Panc1 (cell line): ENCODE measurements around the gene PPDPF. TPM values are rescaled to one million over a fixed set of nuclear protein-coding genes. Genes with fewer than 3 reads are reported as not detected.
A peak's percentile ranks its signal among the peaks of the same experiment; 100 is the strongest.

Source experiments
- ATAC-seq: fragments of 200-7000 bp; cut with Tn5 transposase; 2 replicates; pipeline ENCODE4 v1.9.1; 2020; ENCODE audit warnings: mild to moderate bottlenecking, moderate library complexity
- BruUV-seq: library from RNA; stranded (reverse); fragments of 400-500 nt; replicated peaks from 2 replicates; lab custom pipeline; 2021; lab: Mats Ljungman, UMichigan
- CTCF ChIA-PET: fragments of 300-600 bp; sonication (Branson Sonifier 250); formaldehyde crosslinking; loops from one replicate; lab custom pipeline; 2022; ENCODE audit warnings: antibody characterized with exemption; lab: Charles Lee
- POLR2A ChIA-PET: fragments of 300-600 bp; sonication (Branson Sonifier 250); formaldehyde crosslinking; loops from one replicate; lab custom pipeline; 2022; ENCODE audit warnings: antibody characterized with exemption; lab: Charles Lee
- DNase-seq: peaks from one replicate; pipeline ENCODE4 v3.0.0-alpha.2; 2010; ENCODE audit warnings: low read depth, low spot score
- H3K27ac ChIP-seq: 2 replicates; pipeline ENCODE4 v1.5.1; 2011; ENCODE audit warnings: mild to moderate bottlenecking, low read length, inconsistent platforms
- H3K27me3 ChIP-seq: fragments of 200-500 bp; sonication (Bioruptor generic); 2 replicates; pipeline ENCODE4 v1.6.0; 2014; ENCODE audit warnings: low read length, inconsistent platforms; ENCODE audit not compliant: control insufficient read depth, insufficient read depth
- H3K36me3 ChIP-seq: fragments of 200-500 bp; sonication (Bioruptor generic); 2 replicates; pipeline ENCODE4 v1.5.1; 2014; ENCODE audit warnings: inconsistent platforms, mild to moderate bottlenecking, low read length, moderate library complexity; ENCODE audit not compliant: control insufficient read depth, insufficient read depth
- H3K4me1 ChIP-seq: 2 replicates; pipeline ENCODE4 v1.5.1; 2011; ENCODE audit warnings: inconsistent platforms, mild to moderate bottlenecking, low read length, moderate library complexity; ENCODE audit not compliant: control insufficient read depth, insufficient read depth
- H3K4me3 ChIP-seq, 2 experiments: 2 replicates each; pipeline ENCODE4 v1.5.1; 2011 to 2012; ENCODE audit warnings: low read depth in 2 of 2, low read length in 2 of 2, mild to moderate bottlenecking in 2 of 2, inconsistent platforms in 1 of 2, moderate library complexity in 1 of 2
- H3K9me3 ChIP-seq: fragments of 200-500 bp; sonication (Bioruptor generic); 2 replicates; pipeline ENCODE4 v1.5.1; 2014; ENCODE audit warnings: low read depth, mild to moderate bottlenecking, inconsistent platforms, low read length, moderate library complexity; ENCODE audit not compliant: control insufficient read depth, insufficient read depth
- CTCF ChIP-seq: fragments of 450-650 bp; IDR thresholded peaks from 2 replicates; pipeline ENCODE4 v1.5.1; 2017; ENCODE audit warnings: mild to moderate bottlenecking
- POLR2AphosphoS5 ChIP-seq: IDR thresholded peaks from 2 replicates; pipeline ENCODE4 v1.6.1; 2012; ENCODE audit warnings: mild to moderate bottlenecking, low read depth, low read length, moderate library complexity
- SIN3A ChIP-seq: IDR thresholded peaks from 2 replicates; pipeline ENCODE4 v1.6.1; 2012; ENCODE audit warnings: low read depth, mild to moderate bottlenecking, low read length, moderate library complexity, borderline replicate concordance; ENCODE audit not compliant: insufficient read depth
- TCF7L2 ChIP-seq: IDR thresholded peaks from 2 replicates; pipeline ENCODE4 v1.6.1; 2011; ENCODE audit warnings: mild to moderate bottlenecking, low read depth, low read length, inconsistent platforms
- in situ Hi-C: cut with HindIII; loops from 2 replicates; pipeline ENCODE4 v1.10.0; 2016; ENCODE audit warnings: low sequenced_read_pairs, low pct_unique_long_range_greater_than_20kb
- intact Hi-C: fragments of 100-400 bp; cut with micrococcal nuclease; formaldehyde crosslinking; loops from one replicate; pipeline ENCODE4 v1.10.0; 2022; ENCODE audit not compliant: unreplicated experiment
- total RNA-seq: library from RNA; stranded (reverse); gene quantifications from one replicate; pipeline ENCODE4 v1.2.1, GENCODE V29; 2021; ENCODE audit not compliant: unreplicated experiment
- TF ChIP-seq, protein P1 (sequence below), 2 experiments: IDR thresholded peaks; 2 replicates each; pipeline ENCODE4 v1.6.1; 2011 to 2012; ENCODE audit warnings: low read depth in 2 of 2, control low read depth in 1 of 2, low read length in 1 of 2, mild to moderate bottlenecking in 1 of 2, moderate library complexity in 1 of 2; ENCODE audit not compliant: insufficient read depth in 1 of 2

PPDPF gene
- total RNA-seq, 1 experiment from 2014 or later: 241 TPM

GRCh38 chr20:63471717-63471980 is 48.9 kb upstream of the PPDPF start:
- Histone ChIP-seq H3K27ac (no peak overlapping the region), H3K4me3 (peak overlapping the region; percentile 47 to 48), H3K27me3 (no peaks in the 10 kb centered on the region), H3K4me1 (peaks cover 13% of the 10 kb centered on the region), H3K36me3 (no peaks in the 10 kb centered on the region; the same call in 1 of the 2 replicates), H3K9me3 (no peaks in the 10 kb centered on the region)
- ChIA-PET CTCF (no interaction called here), POLR2A (no interaction called here)
- TF ChIP-seq TCF7L2: no peak
- TF ChIP-seq, protein P1, sequence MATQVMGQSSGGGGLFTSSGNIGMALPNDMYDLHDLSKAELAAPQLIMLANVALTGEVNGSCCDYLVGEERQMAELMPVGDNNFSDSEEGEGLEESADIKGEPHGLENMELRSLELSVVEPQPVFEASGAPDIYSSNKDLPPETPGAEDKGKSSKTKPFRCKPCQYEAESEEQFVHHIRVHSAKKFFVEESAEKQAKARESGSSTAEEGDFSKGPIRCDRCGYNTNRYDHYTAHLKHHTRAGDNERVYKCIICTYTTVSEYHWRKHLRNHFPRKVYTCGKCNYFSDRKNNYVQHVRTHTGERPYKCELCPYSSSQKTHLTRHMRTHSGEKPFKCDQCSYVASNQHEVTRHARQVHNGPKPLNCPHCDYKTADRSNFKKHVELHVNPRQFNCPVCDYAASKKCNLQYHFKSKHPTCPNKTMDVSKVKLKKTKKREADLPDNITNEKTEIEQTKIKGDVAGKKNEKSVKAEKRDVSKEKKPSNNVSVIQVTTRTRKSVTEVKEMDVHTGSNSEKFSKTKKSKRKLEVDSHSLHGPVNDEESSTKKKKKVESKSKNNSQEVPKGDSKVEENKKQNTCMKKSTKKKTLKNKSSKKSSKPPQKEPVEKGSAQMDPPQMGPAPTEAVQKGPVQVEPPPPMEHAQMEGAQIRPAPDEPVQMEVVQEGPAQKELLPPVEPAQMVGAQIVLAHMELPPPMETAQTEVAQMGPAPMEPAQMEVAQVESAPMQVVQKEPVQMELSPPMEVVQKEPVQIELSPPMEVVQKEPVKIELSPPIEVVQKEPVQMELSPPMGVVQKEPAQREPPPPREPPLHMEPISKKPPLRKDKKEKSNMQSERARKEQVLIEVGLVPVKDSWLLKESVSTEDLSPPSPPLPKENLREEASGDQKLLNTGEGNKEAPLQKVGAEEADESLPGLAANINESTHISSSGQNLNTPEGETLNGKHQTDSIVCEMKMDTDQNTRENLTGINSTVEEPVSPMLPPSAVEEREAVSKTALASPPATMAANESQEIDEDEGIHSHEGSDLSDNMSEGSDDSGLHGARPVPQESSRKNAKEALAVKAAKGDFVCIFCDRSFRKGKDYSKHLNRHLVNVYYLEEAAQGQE (IDR thresholded peaks at IDR 0.05; ENCODE audit: insufficient read depth in 1 of 2, low read depth in 2 of 2, low read length in 1 of 2): no peak
- TF ChIP-seq CTCF: no peak
- TF ChIP-seq SIN3A: no peak
- no peak for TF ChIP-seq POLR2AphosphoS5
- no peak for DNase-seq
- intact Hi-C loops (no loop called here), in situ Hi-C loops (no loop called here)
- peak; percentile 22; the same call in 1 of the 2 replicates for ATAC-seq
- no TSS peak for BruUV-seq

GRCh38 chr20:63471981-63472831 is 48.4 kb upstream of the PPDPF start, which contains the start of gene KCNQ2:
Gene KCNQ2 (minus strand): TSS chr20:63472655. CDS start chr20:63472463, 192 bp downstream.
- in situ Hi-C loops (no loop called here), intact Hi-C loops (no loop called here)
- Histone ChIP-seq H3K4me3 (peak within 1 kb of the TSS; percentile 47 to 48), H3K9me3 (no peaks in the 10 kb centered on the region), H3K27me3 (no peaks in the 10 kb centered on the region), H3K27ac (0 out of 2 replicates have a peak within 1 kb of the TSS, but pooled peaks have one; percentile 23), H3K36me3 (no peaks in the 10 kb centered on the region; the same call in 1 of the 2 replicates), H3K4me1 (peaks cover 13% of the 10 kb centered on the region)
- CTCF ChIA-PET: no interaction called here
- no TSS peak for BruUV-seq
- ATAC-seq: peak; percentile 68
- TF ChIP-seq, protein P1 (IDR thresholded peaks at IDR 0.05; ENCODE audit: insufficient read depth in 1 of 2, low read depth in 2 of 2, low read length in 1 of 2): no peak
- DNase-seq: no peak
- POLR2A ChIA-PET: no interaction called here
